ENCODE data around the gene COQ6. TPM values are rescaled to one million over a fixed set of nuclear protein-coding genes. Genes with fewer than 3 reads are reported as not detected.
"Not testable (repeated sequence)": the region's sequence is repeated elsewhere in the genome, so short reads cannot be mapped to it uniquely, and the experiment has no call there.

COQ6 gene
- 19.5 TPM for polyA plus RNA-seq (2013, experiment 1 of 4)
- 22.8 TPM for polyA plus RNA-seq (2013, experiment 2 of 4)
- polyA plus RNA-seq (2013, experiment 3 of 4), result 16.0 TPM
- polyA plus RNA-seq (2013, experiment 4 of 4), result 15.4 TPM

- 0 to 1% methylated on average over 70 of the region's 70 CpGs for WGBS, 2 experiments
- Histone ChIP-seq H3K27ac (ENCODE audit: insufficient read depth, low read depth, low read length, poor library complexity, severe bottlenecking) (peak within 1 kb of the TSS; percentile 98), H3K4me3 (ENCODE audit: insufficient read depth, low read depth, low read length) (peak within 1 kb of the TSS; percentile 88), H3K4me1 (ENCODE audit: control insufficient read depth, insufficient read depth, low read length) (no peaks in the 10 kb centered on the region), H3K9me3 (ENCODE audit: control insufficient read depth, low read length) (no peaks in the 10 kb centered on the region), H3K36me3 (ENCODE audit: control insufficient read depth, insufficient read depth, low read length) (no peaks in the 10 kb centered on the region), H3K27me3 (ENCODE audit: control insufficient read depth, insufficient read depth, low read length, poor library complexity, severe bottlenecking) (no peaks in the 10 kb centered on the region)
Measured at GRCh38 chr14:73949752-73950734, at the start of gene COQ6, which contains the start of gene FAM161B. Gene COQ6 (plus strand): TSS chr14:73950302. CDS start chr14:73950333, 31 bp downstream. Gene FAM161B (minus strand): TSS chr14:73950094. CDS start chr14:73950026, 68 bp downstream.

GRCh38 chr14:73903028-73903427 is 47.1 kb upstream of the COQ6 start:
- no peak overlapping the region for H3K4me3 ChIP-seq (ENCODE audit: insufficient read depth, low read depth, low read length)
- no peaks in the 10 kb centered on the region for H3K4me1 ChIP-seq (ENCODE audit: control insufficient read depth, insufficient read depth, low read length)
- H3K36me3 ChIP-seq (ENCODE audit: control insufficient read depth, insufficient read depth, low read length), result peaks cover 33% of the 10 kb centered on the region
- H3K27me3 ChIP-seq (ENCODE audit: control insufficient read depth, insufficient read depth, low read length, poor library complexity, severe bottlenecking), result no peaks in the 10 kb centered on the region
- no peaks in the 10 kb centered on the region for H3K9me3 ChIP-seq (ENCODE audit: control insufficient read depth, low read length)
- H3K27ac ChIP-seq (ENCODE audit: insufficient read depth, low read depth, low read length, poor library complexity, severe bottlenecking), result no peak overlapping the region
- 75 to 77% methylated on average over 3 of the region's 3 CpGs for WGBS, 2 experiments

GRCh38 chr14:73909681-73910080 is 40.4 kb upstream of the COQ6 start:
- Histone ChIP-seq H3K36me3 (ENCODE audit: control insufficient read depth, insufficient read depth, low read length) (peaks cover 59% of the 10 kb centered on the region), H3K4me1 (ENCODE audit: control insufficient read depth, insufficient read depth, low read length) (no peaks in the 10 kb centered on the region), H3K9me3 (ENCODE audit: control insufficient read depth, low read length) (no peaks in the 10 kb centered on the region), H3K4me3 (ENCODE audit: insufficient read depth, low read depth, low read length) (no peak overlapping the region), H3K27me3 (ENCODE audit: control insufficient read depth, insufficient read depth, low read length, poor library complexity, severe bottlenecking) (no peaks in the 10 kb centered on the region), H3K27ac (ENCODE audit: insufficient read depth, low read depth, low read length, poor library complexity, severe bottlenecking) (no peak overlapping the region)
- WGBS, 2 experiments, result 97% methylated on average over 1 of the region's 1 CpG

- Histone ChIP-seq H3K9me3 (ENCODE audit: control insufficient read depth, low read length) (no peaks in the 10 kb centered on the region), H3K36me3 (ENCODE audit: control insufficient read depth, insufficient read depth, low read length) (peaks cover 48% of the 10 kb centered on the region), H3K4me3 (ENCODE audit: insufficient read depth, low read depth, low read length) (no peak overlapping the region), H3K4me1 (ENCODE audit: control insufficient read depth, insufficient read depth, low read length) (no peaks in the 10 kb centered on the region), H3K27me3 (ENCODE audit: control insufficient read depth, insufficient read depth, low read length, poor library complexity, severe bottlenecking) (no peaks in the 10 kb centered on the region), H3K27ac (ENCODE audit: insufficient read depth, low read depth, low read length, poor library complexity, severe bottlenecking) (no peak overlapping the region)
- 97 to 99% methylated on average over 3 of the region's 3 CpGs for WGBS, 2 experiments
Measured at GRCh38 chr14:73913256-73913655, 36.8 kb upstream of the COQ6 start.

GRCh38 chr14:73916324-73916723 is 33.8 kb upstream of the COQ6 start:
- WGBS, 2 experiments, result 96 to 97% methylated on average over 6 of the region's 6 CpGs
- no peak overlapping the region for H3K4me3 ChIP-seq (ENCODE audit: insufficient read depth, low read depth, low read length)
- H3K27me3 ChIP-seq (ENCODE audit: control insufficient read depth, insufficient read depth, low read length, poor library complexity, severe bottlenecking), result no peaks in the 10 kb centered on the region
- H3K9me3 ChIP-seq (ENCODE audit: control insufficient read depth, low read length), result no peaks in the 10 kb centered on the region
- no peaks in the 10 kb centered on the region for H3K4me1 ChIP-seq (ENCODE audit: control insufficient read depth, insufficient read depth, low read length)
- peaks cover 35% of the 10 kb centered on the region for H3K36me3 ChIP-seq (ENCODE audit: control insufficient read depth, insufficient read depth, low read length)
- H3K27ac ChIP-seq (ENCODE audit: insufficient read depth, low read depth, low read length, poor library complexity, severe bottlenecking), result no peak overlapping the region

- H3K27me3 ChIP-seq (ENCODE audit: control insufficient read depth, insufficient read depth, low read length, poor library complexity, severe bottlenecking); H3K9me3 ChIP-seq (ENCODE audit: control insufficient read depth, low read length); H3K4me3 ChIP-seq (ENCODE audit: insufficient read depth, low read depth, low read length); H3K27ac ChIP-seq (ENCODE audit: insufficient read depth, low read depth, low read length, poor library complexity, severe bottlenecking); H3K4me1 ChIP-seq (ENCODE audit: control insufficient read depth, insufficient read depth, low read length): not testable (repeated sequence)
- 94 to 99% methylated on average over 2 of the region's 2 CpGs for WGBS, 2 experiments
- H3K36me3 ChIP-seq (ENCODE audit: control insufficient read depth, insufficient read depth, low read length), result peaks cover 33% of the 10 kb centered on the region
Measured at GRCh38 chr14:73919457-73919856, 30.6 kb upstream of the COQ6 start.

- H3K9me3 ChIP-seq (ENCODE audit: control insufficient read depth, low read length), result no peaks in the 10 kb centered on the region
- no peak overlapping the region for H3K4me3 ChIP-seq (ENCODE audit: insufficient read depth, low read depth, low read length)
- no peak overlapping the region for H3K27ac ChIP-seq (ENCODE audit: insufficient read depth, low read depth, low read length, poor library complexity, severe bottlenecking)
- WGBS, 2 experiments, result 79 to 87% methylated on average over 5 of the region's 5 CpGs
- no peaks in the 10 kb centered on the region for H3K4me1 ChIP-seq (ENCODE audit: control insufficient read depth, insufficient read depth, low read length)
- peaks cover 41% of the 10 kb centered on the region for H3K36me3 ChIP-seq (ENCODE audit: control insufficient read depth, insufficient read depth, low read length)
- no peaks in the 10 kb centered on the region for H3K27me3 ChIP-seq (ENCODE audit: control insufficient read depth, insufficient read depth, low read length, poor library complexity, severe bottlenecking)
Measured at GRCh38 chr14:73924337-73924736, 25.8 kb upstream of the COQ6 start.

GRCh38 chr14:73935666-73936065 is 14.4 kb upstream of the COQ6 start:
- H3K27ac ChIP-seq (ENCODE audit: insufficient read depth, low read depth, low read length, poor library complexity, severe bottlenecking), result no peak overlapping the region
- peaks cover 12% of the 10 kb centered on the region for H3K36me3 ChIP-seq (ENCODE audit: control insufficient read depth, insufficient read depth, low read length)
- H3K9me3 ChIP-seq (ENCODE audit: control insufficient read depth, low read length), result no peaks in the 10 kb centered on the region
- no peak overlapping the region for H3K4me3 ChIP-seq (ENCODE audit: insufficient read depth, low read depth, low read length)
- WGBS, 2 experiments, result 87 to 89% methylated on average over 1 to 2 of the region's 2 CpGs
- no peaks in the 10 kb centered on the region for H3K4me1 ChIP-seq (ENCODE audit: control insufficient read depth, insufficient read depth, low read length)
- no peaks in the 10 kb centered on the region for H3K27me3 ChIP-seq (ENCODE audit: control insufficient read depth, insufficient read depth, low read length, poor library complexity, severe bottlenecking)

GRCh38 chr14:73936548-73936947 is 13.6 kb upstream of the COQ6 start:
- Histone ChIP-seq H3K27ac (ENCODE audit: insufficient read depth, low read depth, low read length, poor library complexity, severe bottlenecking) (no peak overlapping the region), H3K4me1 (ENCODE audit: control insufficient read depth, insufficient read depth, low read length) (no peaks in the 10 kb centered on the region), H3K27me3 (ENCODE audit: control insufficient read depth, insufficient read depth, low read length, poor library complexity, severe bottlenecking) (no peaks in the 10 kb centered on the region), H3K36me3 (ENCODE audit: control insufficient read depth, insufficient read depth, low read length) (peaks cover 5% of the 10 kb centered on the region), H3K9me3 (ENCODE audit: control insufficient read depth, low read length) (no peaks in the 10 kb centered on the region), H3K4me3 (ENCODE audit: insufficient read depth, low read depth, low read length) (no peak overlapping the region)
- WGBS, 2 experiments, result 75 to 86% methylated on average over 1 of the region's 1 CpG

GRCh38 chr14:73937012-73937411 is 13.1 kb upstream of the COQ6 start:
- 86 to 97% methylated on average over 2 of the region's 2 CpGs for WGBS, 2 experiments
- no peak overlapping the region for H3K4me3 ChIP-seq (ENCODE audit: insufficient read depth, low read depth, low read length)
- H3K27me3 ChIP-seq (ENCODE audit: control insufficient read depth, insufficient read depth, low read length, poor library complexity, severe bottlenecking), result no peaks in the 10 kb centered on the region
- H3K27ac ChIP-seq (ENCODE audit: insufficient read depth, low read depth, low read length, poor library complexity, severe bottlenecking), result no peak overlapping the region
- peaks cover under 1% of the 10 kb centered on the region for H3K36me3 ChIP-seq (ENCODE audit: control insufficient read depth, insufficient read depth, low read length)
- H3K4me1 ChIP-seq (ENCODE audit: control insufficient read depth, insufficient read depth, low read length), result no peaks in the 10 kb centered on the region
- H3K9me3 ChIP-seq (ENCODE audit: control insufficient read depth, low read length), result no peaks in the 10 kb centered on the region

Measured in ectodermal cell (in vitro differentiated cells).